Activated B cell treated with CpG ODN at 0.5 μM for 24 hours (primary cell): ENCODE results near the gene GPATCH11. TPM values are rescaled to one million over a fixed set of nuclear protein-coding genes. Genes with fewer than 3 reads are reported as not detected.

Experiments used
- ATAC-seq: fragments of 200-7000 bp; cut with Tn5 transposase; one replicate; pipeline ENCODE4 v1.10.0; 2021; ENCODE audit warnings: low read depth, mild to moderate bottlenecking, moderate library complexity
- CTCF ChIA-PET: fragments of 350-600 bp; sonication (Branson Sonifier 250); formaldehyde crosslinking; loops from one replicate; lab custom pipeline; 2021; ENCODE audit warnings: antibody characterized with exemption; lab: Charles Lee
- POLR2A ChIA-PET: fragments of 350-600 bp; sonication (Branson Sonifier 250); formaldehyde crosslinking; loops from one replicate; lab custom pipeline; 2021; ENCODE audit warnings: antibody characterized with exemption; lab: Charles Lee
- DNase-seq: peaks from one replicate; pipeline ENCODE4 v3.0.0; 2022
- H3K27ac Mint-ChIP-seq: one replicate; pipeline ENCODE4 v1.8.0; 2020; ENCODE audit warnings: mixed read lengths
- H3K27me3 Mint-ChIP-seq: one replicate; pipeline ENCODE4 v1.8.0; 2021; ENCODE audit warnings: mixed read lengths
- H3K36me3 Mint-ChIP-seq: one replicate; pipeline ENCODE4 v1.8.0; 2021; ENCODE audit warnings: low read depth, mixed read lengths
- H3K4me1 Mint-ChIP-seq: one replicate; pipeline ENCODE4 v1.8.0; 2021; ENCODE audit warnings: mixed read lengths
- H3K4me3 Mint-ChIP-seq: one replicate; pipeline ENCODE4 v1.8.0; 2020; ENCODE audit warnings: mild to moderate bottlenecking, mixed read lengths
- H3K9me3 Mint-ChIP-seq: one replicate; pipeline ENCODE4 v1.8.0; 2020; ENCODE audit warnings: mixed read lengths
- CTCF ChIP-seq: fragments of 200-600 bp; IDR thresholded peaks from one replicate; pipeline ENCODE4 v1.8.0; 2022; ENCODE audit warnings: antibody characterized with exemption, mild to moderate bottlenecking
- intact Hi-C: fragments of 100-400 bp; cut with micrococcal nuclease; formaldehyde crosslinking; loops from one replicate; pipeline ENCODE4 v1.15.1; 2024
- total RNA-seq: library from RNA; stranded (reverse); gene quantifications from 2 replicates; pipeline ENCODE4 v1.2.3, GENCODE V29; 2022

GPATCH11 gene
- 30.7 and 32.9 TPM in 2 replicates for total RNA-seq

GRCh38 chr2:37083873-37084794 is at the start of gene GPATCH11, which contains the start of gene HEATR5B:
Gene GPATCH11 (plus strand): TSS chr2:37084518. CDS start chr2:37088382, 3,864 bp downstream.
Gene HEATR5B (minus strand): TSS chr2:37084372. CDS start chr2:37083414, 958 bp downstream.
- Mint-ChIP-seq H3K9me3 (no peaks in the 10 kb centered on the region), H3K27me3 (no peaks in the 10 kb centered on the region), H3K27ac (no peak within 1 kb of the TSS), H3K36me3 (peaks cover 40% of the 10 kb centered on the region), H3K4me3 (no peak within 1 kb of the TSS), H3K4me1 (peaks cover 23% of the 10 kb centered on the region)
- DNase-seq (peak; percentile 83), ATAC-seq (peak; percentile 83)
- no peak for TF ChIP-seq CTCF
- ChIA-PET POLR2A (interaction anchor here (0.6 to 3.4 kb wide), 9 partner anchors 8 to 586 kb away, joined by 3 to 13 read pairs (median 5); partner anchors contain the start of genes CEBPZ, NDUFAF7 and STRN), CTCF (no interaction called here)
- intact Hi-C loops = loop anchor here (1.0 to 10.0 kb wide), 11 partner anchors 8 to 1668 kb away; partner anchors contain the start of genes ATL2, CEBPZ, CEBPZOS and EIF2AK2

GRCh38 chr2:37037771-37038170 is 46.5 kb upstream of the GPATCH11 start:
- Mint-ChIP-seq H3K4me3 (no peak overlapping the region), H3K27ac (no peak overlapping the region), H3K9me3 (no peaks in the 10 kb centered on the region), H3K36me3 (peaks cover 41% of the 10 kb centered on the region), H3K4me1 (no peaks in the 10 kb centered on the region), H3K27me3 (no peaks in the 10 kb centered on the region)
- ChIA-PET CTCF (no interaction called here), POLR2A (no interaction called here)
- ATAC-seq = no peak
- no peak for DNase-seq
- intact Hi-C loops = loop anchor here (2.0 kb wide), 1 partner anchor 15 kb away; no protein-coding TSS in a partner anchor
- TF ChIP-seq CTCF = no peak

- CTCF ChIA-PET = no interaction called here
- Mint-ChIP-seq H3K4me1 (no peaks in the 10 kb centered on the region), H3K36me3 (peaks cover 52% of the 10 kb centered on the region), H3K27ac (no peak overlapping the region), H3K4me3 (no peak overlapping the region), H3K9me3 (no peaks in the 10 kb centered on the region), H3K27me3 (no peaks in the 10 kb centered on the region)
- DNase-seq = no peak
- intact Hi-C loops = loop anchor here (2.0 kb wide), 1 partner anchor 13 kb away; no protein-coding TSS in a partner anchor
- no peak for ATAC-seq
- TF ChIP-seq CTCF = no peak
- POLR2A ChIA-PET = no interaction called here
Observed at GRCh38 chr2:37039580-37039979, 44.7 kb upstream of the GPATCH11 start.

GRCh38 chr2:37052600-37053332 is 31.6 kb upstream of the GPATCH11 start:
- TF ChIP-seq CTCF = no peak
- no peak for ATAC-seq
- no peaks in the 10 kb centered on the region for H3K4me1 Mint-ChIP-seq
- intact Hi-C loops = loop anchor here (2.0 kb wide), 1 partner anchor 14 kb away; no protein-coding TSS in a partner anchor
- no peaks in the 10 kb centered on the region for H3K9me3 Mint-ChIP-seq
- ChIA-PET POLR2A (no interaction called here), CTCF (no interaction called here)
- no peak overlapping the region for H3K27ac Mint-ChIP-seq
- no peaks in the 10 kb centered on the region for H3K27me3 Mint-ChIP-seq
- no peak for DNase-seq
- H3K36me3 Mint-ChIP-seq = peaks cover 72% of the 10 kb centered on the region
- no peak overlapping the region for H3K4me3 Mint-ChIP-seq
